HG03139 (cell line): ENCODE results near the gene CEP70.
"Not testable (repeated sequence)": the region's sequence is repeated elsewhere in the genome, so short reads cannot be mapped to it uniquely, and the experiment has no call there.

Source experiments
- ATAC-seq: cut with Tn5 transposase; IDR thresholded peaks from one replicate; pipeline ENCODE4 v1.9.1; 2021; ENCODE audit not compliant: unreplicated experiment

Gene CEP70

GRCh38 chr3:138593488-138594149 is 441 bp downstream of the CEP70 start:
- ATAC-seq, result no peak

DNA sequence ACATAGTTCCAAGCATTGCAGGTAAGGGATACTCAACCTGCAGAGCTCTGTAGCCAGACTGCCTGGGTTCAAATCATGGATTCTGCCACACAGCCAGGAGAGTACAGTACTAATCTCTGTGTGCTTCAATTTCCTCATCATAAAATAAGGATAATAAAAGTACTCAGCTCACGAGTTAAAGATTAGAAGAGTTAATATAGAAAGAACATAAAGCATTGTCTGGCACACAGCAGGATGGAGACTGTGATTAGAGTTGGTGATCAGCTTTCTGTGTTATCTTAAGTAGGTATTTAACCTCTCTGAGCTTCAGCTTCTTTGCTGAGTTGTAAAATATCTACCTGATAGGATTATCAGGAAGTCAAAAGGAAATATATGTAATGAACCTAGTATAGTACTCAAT is 2.7 kb downstream of the CEP70 start:
- ATAC-seq, result no peak

DNA sequence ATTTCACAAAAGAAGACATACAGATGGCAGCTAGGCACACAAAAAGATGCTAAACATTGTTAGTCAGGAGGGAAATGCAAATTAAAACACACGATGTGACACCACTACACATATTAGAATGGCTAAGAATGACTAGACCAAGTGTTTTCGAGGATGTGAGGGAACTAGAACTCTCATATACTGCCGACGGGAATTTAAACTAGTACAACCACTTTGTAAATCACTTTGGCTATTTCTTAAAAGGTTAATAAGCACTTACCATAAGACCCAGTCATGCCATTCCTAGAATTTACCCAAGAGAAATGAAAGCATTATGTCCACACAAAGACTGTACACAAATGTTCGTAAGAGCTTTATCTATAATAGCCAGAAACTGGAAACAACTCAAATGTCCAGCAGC is 5.6 kb downstream of the CEP70 start:
- no peak for ATAC-seq

GRCh38 chr3:138587374-138587773 is 6.7 kb downstream of the CEP70 start:
- no peak for ATAC-seq

- ATAC-seq, result no peak
Measured at GRCh38 chr3:138578961-138579574, 15.0 kb downstream of the CEP70 start.

GRCh38 chr3:138578141-138578540 is 15.9 kb downstream of the CEP70 start:
- peak; percentile 83 for ATAC-seq

DNA sequence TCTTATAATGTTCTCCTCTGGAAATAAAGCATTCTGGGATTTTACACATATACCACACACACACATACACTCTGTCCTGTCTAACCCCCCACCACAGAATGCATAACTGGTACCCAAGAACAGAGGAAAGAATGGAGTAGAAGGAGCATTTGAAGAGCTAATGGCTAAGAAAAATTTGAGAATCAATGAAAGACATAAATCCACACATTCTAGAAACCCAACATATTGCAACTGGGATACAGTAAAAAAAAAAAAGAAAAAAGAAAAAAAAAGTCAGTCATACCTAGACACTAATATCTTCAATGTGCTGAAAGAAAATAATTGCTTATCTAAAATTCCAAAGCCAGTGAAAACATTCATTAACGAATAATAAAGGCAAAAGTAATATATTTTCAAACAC is 20.9 kb downstream of the CEP70 start:
- no peak for ATAC-seq

DNA sequence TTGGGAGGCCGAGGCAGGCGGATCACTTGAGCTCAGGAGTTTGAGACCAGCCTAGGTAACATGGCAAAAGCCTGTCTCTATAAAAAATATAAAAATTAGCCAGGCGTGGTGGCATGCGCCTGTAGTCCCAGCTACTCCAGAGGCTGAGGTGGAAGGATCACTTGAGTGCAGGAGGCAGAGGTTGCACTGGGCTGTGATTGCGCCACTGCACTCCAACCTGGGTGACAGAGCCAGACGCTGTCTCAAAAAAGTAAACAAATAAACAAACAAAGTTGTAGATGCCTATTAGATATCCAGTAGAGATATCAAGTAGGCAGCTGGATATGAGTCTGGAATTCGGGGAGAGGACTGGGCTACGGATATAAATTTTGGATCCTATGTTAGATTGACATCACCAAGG is 24.4 kb downstream of the CEP70 start:
- ATAC-seq, result not testable (repeated sequence)

GRCh38 chr3:138569090-138569489 is 25.0 kb downstream of the CEP70 start:
- ATAC-seq, result no peak

DNA sequence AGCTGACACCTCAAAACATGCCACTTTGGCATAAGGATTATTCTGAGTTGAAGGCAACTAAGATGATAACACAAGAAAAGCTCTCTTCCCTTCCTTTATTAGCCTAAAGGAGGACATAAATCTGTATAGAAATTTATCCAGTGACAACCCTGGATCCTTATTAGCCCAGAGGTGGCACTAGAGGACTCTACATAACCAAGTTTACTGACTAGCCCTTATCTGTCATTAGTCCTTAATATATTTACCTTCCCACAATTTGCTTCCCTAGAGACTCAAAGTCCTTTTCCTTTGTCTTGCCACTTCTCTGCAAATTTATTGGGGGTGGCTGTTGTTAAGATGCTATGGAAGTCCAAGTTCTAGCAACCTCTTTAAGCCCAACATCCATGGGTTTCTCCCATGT is 26.7 kb downstream of the CEP70 start:
- no peak for ATAC-seq

- ATAC-seq, result not testable (repeated sequence)
Measured at GRCh38 chr3:138566293-138566692, 27.8 kb downstream of the CEP70 start.

DNA sequence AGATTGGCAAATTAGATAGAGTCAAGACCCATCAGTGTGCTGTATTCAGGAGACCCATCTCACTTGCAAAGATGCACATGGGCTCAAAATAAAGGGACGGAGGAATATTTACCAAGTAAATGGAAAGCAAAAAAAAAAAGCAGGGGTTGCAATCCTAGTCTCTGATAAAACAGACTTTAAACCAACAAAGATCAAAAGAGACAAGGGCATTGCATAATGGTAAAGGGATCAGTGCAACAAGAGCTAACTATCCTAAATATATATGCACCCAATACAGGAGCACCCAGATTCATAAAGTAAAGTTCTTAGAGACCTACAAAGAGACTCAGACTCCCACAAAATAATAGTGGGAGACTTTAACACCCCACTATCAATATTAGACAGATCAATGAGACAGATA is 31.2 kb downstream of the CEP70 start:
- not testable (repeated sequence) for ATAC-seq

DNA sequence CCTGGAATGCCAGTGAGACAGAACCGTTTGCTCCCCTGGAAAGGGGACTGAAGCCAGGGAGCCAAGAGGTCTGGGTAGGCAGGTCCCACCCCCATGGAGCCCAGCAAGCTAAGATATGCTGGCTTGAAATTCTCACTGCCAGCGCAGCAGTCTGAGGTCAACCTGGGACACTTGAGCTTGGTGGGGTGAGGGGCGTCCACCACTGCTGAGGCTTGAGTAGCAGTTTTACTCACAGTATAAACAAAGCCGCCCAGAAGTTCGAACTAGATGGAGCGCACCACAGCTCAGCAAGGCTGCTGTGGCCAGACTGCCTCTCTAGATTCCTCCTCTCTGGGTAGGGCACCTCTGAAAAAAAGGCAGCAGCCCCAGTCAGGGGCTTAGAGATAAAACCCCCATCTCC is 33.6 kb downstream of the CEP70 start:
- no peak for ATAC-seq

DNA sequence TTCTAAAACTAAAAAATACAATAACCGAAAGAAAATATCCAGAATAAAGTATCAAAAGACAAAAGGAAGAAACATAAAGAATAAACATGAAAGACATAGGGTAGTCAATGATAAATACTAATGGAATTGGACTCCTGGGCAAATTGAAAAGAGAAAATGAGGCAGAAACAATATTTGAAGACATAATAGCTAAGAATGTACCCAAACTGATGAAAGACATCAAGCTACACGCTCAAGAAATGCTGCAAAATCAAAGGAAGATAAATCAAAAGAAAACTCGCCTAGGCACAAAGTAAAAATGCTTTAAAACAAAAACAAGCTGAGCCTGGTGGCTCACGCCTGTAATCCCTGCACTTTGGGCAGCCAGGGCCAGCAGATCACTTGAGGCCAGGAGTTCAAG is 34.9 kb downstream of the CEP70 start:
- ATAC-seq, result no peak

- ATAC-seq, result not testable (repeated sequence)
Measured at GRCh38 chr3:138554775-138555174, 39.3 kb downstream of the CEP70 start.

DNA sequence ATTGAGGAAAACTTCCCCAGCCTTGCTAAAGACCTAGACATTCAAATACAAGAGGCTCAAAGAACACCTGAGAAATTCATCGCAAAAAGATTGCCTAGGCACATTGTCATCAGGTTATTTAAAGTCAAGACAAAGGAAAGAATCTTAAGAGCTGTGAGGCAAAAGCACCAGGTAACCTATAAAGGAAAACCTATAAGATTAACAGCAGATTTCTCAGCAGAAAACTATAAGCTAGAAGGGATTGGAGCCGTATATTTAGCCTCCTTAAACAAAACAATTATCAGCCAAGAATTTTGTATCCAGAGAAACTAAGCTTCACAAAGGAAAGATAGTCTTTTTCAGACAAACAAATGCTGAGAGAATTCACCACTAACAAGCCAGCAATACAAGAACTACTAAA is 43.1 kb downstream of the CEP70 start:
- ATAC-seq, result not testable (repeated sequence)

DNA sequence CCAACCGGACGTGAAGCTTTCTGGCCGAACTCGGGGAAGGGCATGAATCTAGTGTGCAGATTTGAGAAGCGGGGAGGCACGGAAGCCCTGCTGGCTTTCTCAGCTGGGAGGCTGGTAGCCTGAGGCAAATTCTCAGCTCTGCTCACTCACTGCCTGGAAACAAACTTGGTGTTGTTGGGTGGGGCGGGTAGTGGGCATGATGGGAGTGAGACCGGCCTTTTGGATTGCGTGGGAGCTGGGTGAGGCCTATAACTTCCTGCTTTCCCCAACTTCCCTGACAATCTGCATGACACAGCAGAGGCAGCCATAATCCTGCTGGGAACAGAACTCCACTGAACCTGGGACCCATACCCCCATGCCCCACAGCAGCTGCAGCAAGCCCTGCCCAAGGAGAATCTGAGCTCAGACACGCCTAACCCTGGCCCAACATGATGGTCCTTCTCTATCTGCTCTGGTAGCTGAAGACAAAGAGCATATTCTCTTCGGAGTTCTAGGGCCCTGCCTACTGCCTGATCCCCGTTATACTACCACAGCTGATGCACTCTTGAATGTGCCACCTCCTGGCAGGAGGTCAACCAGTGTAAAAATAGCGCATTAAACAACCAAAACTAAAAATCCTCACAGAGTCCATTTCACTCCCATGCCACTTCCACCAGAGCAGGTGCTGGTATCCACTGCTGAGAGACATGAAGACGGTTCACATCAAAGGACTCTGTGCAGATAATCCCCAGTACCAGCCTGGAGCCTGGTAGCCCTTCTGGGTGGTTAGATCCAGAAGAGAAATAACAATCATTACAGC is 44.7 kb downstream of the CEP70 start:
- no peak for ATAC-seq

DNA sequence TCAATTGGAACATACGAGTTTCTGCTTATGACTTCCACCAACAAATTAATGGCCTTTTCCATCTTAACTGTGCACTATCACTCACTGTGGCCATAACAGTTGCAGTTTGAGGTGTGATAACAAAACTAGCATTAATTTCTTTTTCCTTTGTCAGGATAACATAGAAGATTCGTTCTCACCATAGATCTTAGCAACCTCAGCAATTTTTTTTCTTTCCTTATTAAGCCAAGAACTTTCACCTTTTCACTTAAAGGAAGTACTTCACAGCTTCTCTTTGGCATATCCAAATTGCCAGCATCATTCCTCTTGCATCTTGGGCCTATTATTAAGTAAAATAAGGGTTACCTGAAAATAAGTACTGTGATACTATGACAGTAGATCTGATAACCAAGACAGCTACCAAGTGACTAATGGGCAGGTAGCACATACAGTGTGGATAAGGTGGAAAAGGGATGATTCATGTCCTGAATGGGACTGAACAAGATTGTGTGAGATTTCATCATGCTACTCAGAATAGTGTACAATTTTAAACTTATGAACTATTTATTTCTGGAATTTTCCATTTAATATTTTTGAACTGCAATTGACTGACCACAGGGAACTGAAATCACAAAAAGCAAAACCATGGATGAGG is 46.6 kb downstream of the CEP70 start:
- ATAC-seq, result no peak

DNA sequence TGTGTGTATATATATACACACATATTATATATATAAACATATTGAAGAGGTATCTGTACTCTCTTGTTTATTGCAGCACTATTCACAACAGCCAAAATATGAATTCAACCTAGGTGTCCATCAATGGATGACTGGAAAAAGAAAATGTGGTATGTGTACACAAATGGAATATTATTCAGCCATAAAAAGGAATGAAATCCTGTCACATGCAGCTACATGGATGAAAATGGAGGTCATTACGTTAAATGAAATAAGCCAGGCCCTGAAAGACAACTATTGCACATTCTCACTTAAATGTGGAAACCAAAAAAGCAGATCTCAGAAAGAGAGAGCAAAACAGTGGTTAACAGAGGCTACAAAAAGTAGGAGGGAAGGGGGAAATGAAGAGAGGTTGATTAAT is 49.5 kb downstream of the CEP70 start:
- ATAC-seq, result no peak

DNA sequence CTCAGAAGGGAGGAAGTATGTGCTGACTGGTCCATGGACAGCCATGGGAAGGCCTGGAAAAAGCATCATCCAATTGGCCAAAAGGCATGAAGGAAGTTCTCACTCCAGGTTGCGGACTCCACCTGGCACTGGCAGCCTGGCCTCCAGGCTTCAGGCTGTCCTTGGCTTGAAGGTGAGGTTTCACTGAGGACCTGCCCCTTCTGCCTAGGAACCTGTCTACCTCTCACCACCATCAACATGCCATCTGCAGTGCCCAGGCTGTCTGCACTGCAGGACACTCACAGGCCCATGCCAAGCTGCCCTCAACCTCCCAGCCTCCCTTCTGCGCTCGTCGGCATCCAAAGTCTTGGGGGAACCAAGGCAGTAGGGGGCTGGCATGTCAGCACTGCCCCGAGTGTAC is 51.1 kb downstream of the CEP70 start:
- no peak for ATAC-seq

GRCh38 chr3:138539352-138539751 is 54.7 kb downstream of the CEP70 start:
- ATAC-seq, result no peak

DNA sequence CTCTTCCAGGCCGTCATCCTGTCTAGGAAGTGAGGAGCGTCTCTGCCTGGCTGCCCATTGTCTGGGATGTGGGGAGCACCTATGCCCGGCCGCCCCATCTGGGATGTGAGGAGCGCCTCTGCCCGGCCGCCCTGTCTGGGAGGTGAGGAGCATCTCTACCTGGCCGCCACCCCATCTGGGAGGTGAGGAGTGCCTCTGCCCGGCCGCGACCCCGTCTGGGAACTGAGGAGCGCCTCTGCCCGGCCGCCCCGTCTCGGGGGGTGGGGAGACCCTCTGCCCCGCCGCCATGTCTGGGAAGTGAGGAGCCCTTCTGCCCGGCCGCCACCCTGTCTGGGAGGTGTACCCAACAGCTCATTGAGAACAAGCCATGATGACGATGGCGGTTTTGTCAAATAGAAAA is 72.6 kb downstream of the CEP70 start:
- ATAC-seq, result not testable (repeated sequence)
